Mesenchymal stem cell (in vitro differentiated cells and primary cell): ENCODE measurements around the gene SLC23A3.

Source experiments
- DNase-seq: peaks from one replicate; pipeline ENCODE4 v3.0.0-alpha.2; 2013
- H2AFZ ChIP-seq: one replicate; pipeline ENCODE4 v1.6.1; 2013; ENCODE audit warnings: low read depth, mild to moderate bottlenecking, control low read depth, inconsistent platforms, low read length, moderate library complexity
- H2AK5ac ChIP-seq: 2 replicates; pipeline ENCODE4 v1.6.1; 2013; ENCODE audit warnings: low read length, moderate library complexity, mild to moderate bottlenecking, inconsistent platforms; ENCODE audit not compliant: severe bottlenecking
- H2BK120ac ChIP-seq: one replicate; pipeline ENCODE4 v1.6.1; 2013; ENCODE audit warnings: low read depth, mild to moderate bottlenecking, inconsistent platforms, low read length, moderate library complexity
- H2BK12ac ChIP-seq, 2 experiments: one replicate each; pipeline ENCODE4 v1.6.1; 2013; ENCODE audit warnings: inconsistent platforms in 2 of 2, low read length in 2 of 2, mild to moderate bottlenecking in 2 of 2, moderate library complexity in 2 of 2, control low read depth in 1 of 2
- H2BK15ac ChIP-seq: one replicate; pipeline ENCODE4 v1.6.1; 2013; ENCODE audit warnings: mild to moderate bottlenecking, low read depth, inconsistent platforms; ENCODE audit not compliant: poor library complexity, severe bottlenecking
- H2BK5ac ChIP-seq: 2 replicates; pipeline ENCODE4 v1.6.1; 2013; ENCODE audit warnings: low read depth, mild to moderate bottlenecking, low read length, control low read depth, inconsistent platforms; ENCODE audit not compliant: poor library complexity, severe bottlenecking
- H3K14ac ChIP-seq, 2 experiments: one replicate each; pipeline ENCODE4 v1.6.1; 2013; ENCODE audit warnings: inconsistent platforms in 2 of 2, low read length in 2 of 2, control low read depth in 1 of 2, mild to moderate bottlenecking in 1 of 2, moderate library complexity in 1 of 2
- H3K18ac ChIP-seq, 2 experiments: one replicate each; pipeline ENCODE4 v1.6.1; 2013; ENCODE audit warnings: inconsistent platforms in 2 of 2, low read length in 2 of 2, control low read depth in 1 of 2, low read depth in 1 of 2, mild to moderate bottlenecking in 1 of 2
- H3K23ac ChIP-seq, 2 experiments: one replicate each; pipeline ENCODE4 v1.6.1; 2013; ENCODE audit warnings: inconsistent platforms in 2 of 2, low read length in 2 of 2, mild to moderate bottlenecking in 2 of 2, moderate library complexity in 2 of 2, control low read depth in 1 of 2
- H3K27ac ChIP-seq: 2 replicates; pipeline ENCODE4 v1.5.1; 2013; ENCODE audit warnings: mild to moderate bottlenecking, moderate library complexity, low read length, control low read depth, inconsistent platforms; ENCODE audit not compliant: poor library complexity, severe bottlenecking
- H3K27me3 ChIP-seq, 2 experiments: 2 replicates each; pipeline versions ENCODE4 v1.6.1 to v1.7.0; 2013; ENCODE audit warnings: low read length in 2 of 2, mild to moderate bottlenecking in 2 of 2, moderate library complexity in 2 of 2, control low read depth in 1 of 2, inconsistent platforms in 1 of 2; ENCODE audit not compliant: control insufficient read depth in 1 of 2, insufficient read depth in 1 of 2
- H3K36me3 ChIP-seq, 2 experiments: 2 replicates each; pipeline versions ENCODE4 v1.6.1 to v1.7.0; 2013; ENCODE audit warnings: low read length in 2 of 2, control low read depth in 1 of 2, inconsistent platforms in 1 of 2, low read depth in 1 of 2, mild to moderate bottlenecking in 1 of 2; ENCODE audit not compliant: insufficient read depth in 2 of 2, control insufficient read depth in 1 of 2
- H3K4ac ChIP-seq, 2 experiments: one replicate each; pipeline ENCODE4 v1.6.1; 2013; ENCODE audit warnings: inconsistent platforms in 2 of 2, low read length in 2 of 2, mild to moderate bottlenecking in 2 of 2, moderate library complexity in 2 of 2, control low read depth in 1 of 2, low read depth in 1 of 2
- H3K4me1 ChIP-seq: 2 replicates; pipeline ENCODE4 v1.6.1; 2013; ENCODE audit warnings: low read depth, low read length, control low read depth; ENCODE audit not compliant: control insufficient read depth, insufficient read depth
- H3K4me2 ChIP-seq: 2 replicates; pipeline ENCODE4 v1.6.1; 2013; ENCODE audit warnings: low read length, mild to moderate bottlenecking, inconsistent platforms; ENCODE audit not compliant: poor library complexity, severe bottlenecking
- H3K4me3 ChIP-seq, 2 experiments: 2 replicates each; pipeline versions ENCODE4 v1.5.1 to v1.7.0; 2013; ENCODE audit warnings: low read length in 2 of 2, mild to moderate bottlenecking in 2 of 2, control low read depth in 1 of 2, low read depth in 1 of 2; ENCODE audit not compliant: insufficient read depth in 1 of 2
- H3K79me1 ChIP-seq: replicated peaks from 2 replicates; pipeline ENCODE4 v1.6.1; 2013; ENCODE audit warnings: mild to moderate bottlenecking, control low read depth, low read length, inconsistent platforms; ENCODE audit not compliant: poor library complexity, severe bottlenecking
- H3K9ac ChIP-seq: 2 replicates; pipeline ENCODE4 v1.7.0; 2013; ENCODE audit warnings: mild to moderate bottlenecking, low read length, moderate library complexity
- H3K9me3 ChIP-seq: 2 replicates; pipeline ENCODE4 v1.7.0; 2013; ENCODE audit warnings: mild to moderate bottlenecking, low read length; ENCODE audit not compliant: control insufficient read depth
- H4K8ac ChIP-seq: one replicate; pipeline ENCODE4 v1.6.1; 2013; ENCODE audit warnings: inconsistent platforms, mild to moderate bottlenecking, low read length, moderate library complexity
- H4K91ac ChIP-seq: one replicate; pipeline ENCODE4 v1.6.1; 2013; ENCODE audit warnings: mild to moderate bottlenecking, low read length, inconsistent platforms
- WGBS: methylation state at CpG from one replicate; pipeline ENCODE4 v1.1.7; 2013; ENCODE audit warnings: mixed read lengths; 5-methylcytosine and 5-hydroxymethylcytosine counted together

SLC23A3 gene

GRCh38 chr2:219182331-219183150 is 12.7 kb upstream of the SLC23A3 start:
- no peaks in the 10 kb centered on the region for H3K27me3 ChIP-seq
- no peak overlapping the region for H3K14ac ChIP-seq
- peaks cover 44 to 72% of the 10 kb centered on the region in 2 experiments for H3K36me3 ChIP-seq
- peak overlapping the region; percentile 13 for H2BK15ac ChIP-seq
- no peak overlapping the region for H3K4me3 ChIP-seq
- no peak overlapping the region for H3K27ac ChIP-seq
- H4K8ac ChIP-seq: no peak overlapping the region
- H3K9ac ChIP-seq: peak overlapping the region; percentile 1
- no peak overlapping the region for H2BK5ac ChIP-seq
- H3K79me1 ChIP-seq: peaks cover 34% of the 10 kb centered on the region
- H3K23ac ChIP-seq: no peak overlapping the region
- no peak overlapping the region for H3K18ac ChIP-seq
- peaks cover 8% of the 10 kb centered on the region for H3K4me1 ChIP-seq
- 97% methylated on average over 5 of the region's 8 CpGs for WGBS
- H2BK12ac ChIP-seq: peak overlapping the region in 1 of 2 experiments; percentile 15
- no peaks in the 10 kb centered on the region for H3K9me3 ChIP-seq
- DNase-seq: no peak
- H2AK5ac ChIP-seq: no peak overlapping the region
- H2AFZ ChIP-seq: no peak overlapping the region
- H3K4ac ChIP-seq: no peak overlapping the region
- H3K4me2 ChIP-seq: no peak overlapping the region
- no peak overlapping the region for H2BK120ac ChIP-seq
- H4K91ac ChIP-seq: no peak overlapping the region

- H3K18ac ChIP-seq: no peak overlapping the region
- H2BK5ac ChIP-seq: no peak overlapping the region
- no peak overlapping the region for H3K9ac ChIP-seq
- no peak overlapping the region for H3K4me2 ChIP-seq
- H3K27ac ChIP-seq: no peak overlapping the region
- no peaks in the 10 kb centered on the region for H3K9me3 ChIP-seq
- peaks cover 34% of the 10 kb centered on the region for H3K79me1 ChIP-seq
- no peak overlapping the region for H3K23ac ChIP-seq
- WGBS: 94% methylated on average over 6 of the region's 6 CpGs
- H3K4me1 ChIP-seq: peaks cover 8% of the 10 kb centered on the region
- H4K91ac ChIP-seq: no peak overlapping the region
- no peak overlapping the region for H3K4ac ChIP-seq
- H3K4me3 ChIP-seq: no peak overlapping the region
- H4K8ac ChIP-seq: no peak overlapping the region
- no peak for DNase-seq
- peaks cover 44 to 67% of the 10 kb centered on the region in 2 experiments for H3K36me3 ChIP-seq
- no peak overlapping the region for H3K14ac ChIP-seq
- no peaks in the 10 kb centered on the region for H3K27me3 ChIP-seq
- no peak overlapping the region for H2AFZ ChIP-seq
- no peak overlapping the region for H2BK12ac ChIP-seq
- H2BK15ac ChIP-seq: no peak overlapping the region
- no peak overlapping the region for H2AK5ac ChIP-seq
- no peak overlapping the region for H2BK120ac ChIP-seq
Observed at GRCh38 chr2:219181531-219181930, 11.7 kb upstream of the SLC23A3 start.

- H3K79me1 ChIP-seq: peaks cover 34% of the 10 kb centered on the region
- no peaks in the 10 kb centered on the region for H3K27me3 ChIP-seq
- H3K18ac ChIP-seq: no peak overlapping the region
- H3K14ac ChIP-seq: no peak overlapping the region
- H3K9me3 ChIP-seq: no peaks in the 10 kb centered on the region
- H4K8ac ChIP-seq: no peak overlapping the region
- H3K23ac ChIP-seq: no peak overlapping the region
- no peak overlapping the region for H2AFZ ChIP-seq
- H2BK120ac ChIP-seq: no peak overlapping the region
- H2AK5ac ChIP-seq: no peak overlapping the region
- DNase-seq: no peak
- H2BK12ac ChIP-seq: no peak overlapping the region
- no peak overlapping the region for H4K91ac ChIP-seq
- peak overlapping the region in 1 of 2 experiments; percentile 6 for H3K4ac ChIP-seq
- no peak overlapping the region for H2BK15ac ChIP-seq
- peaks cover 9% of the 10 kb centered on the region for H3K4me1 ChIP-seq
- no peak overlapping the region for H3K4me3 ChIP-seq
- WGBS: 93% methylated on average over 5 of the region's 5 CpGs
- H3K9ac ChIP-seq: no peak overlapping the region
- no peak overlapping the region for H3K4me2 ChIP-seq
- H2BK5ac ChIP-seq: no peak overlapping the region
- peaks cover 44 to 65% of the 10 kb centered on the region in 2 experiments for H3K36me3 ChIP-seq
- no peak overlapping the region for H3K27ac ChIP-seq
Observed at GRCh38 chr2:219180961-219181360, 11.1 kb upstream of the SLC23A3 start.

- Histone ChIP-seq H3K27ac (no peak overlapping the region), H2BK5ac (no peak overlapping the region), H3K4me3 (peak overlapping the region in 1 of 2 experiments; percentile 99), H2AK5ac (no peak overlapping the region), H2BK120ac (no peak overlapping the region), H3K14ac (no peak overlapping the region), H3K79me1 (peaks cover 34% of the 10 kb centered on the region), H3K4me2 (no peak overlapping the region), H3K4ac (no peak overlapping the region), H3K23ac (no peak overlapping the region), H3K9ac (peak overlapping the region; percentile 99), H3K36me3 (peaks cover 46 to 58% of the 10 kb centered on the region in 2 experiments), H2AFZ (no peak overlapping the region), H4K8ac (no peak overlapping the region), H3K4me1 (peaks cover 12% of the 10 kb centered on the region), H3K27me3 (no peaks in the 10 kb centered on the region), H3K18ac (no peak overlapping the region), H4K91ac (no peak overlapping the region), H2BK15ac (no peak overlapping the region), H3K9me3 (no peaks in the 10 kb centered on the region), H2BK12ac (no peak overlapping the region)
- WGBS: over 99% methylated on average over 9 of the region's 9 CpGs
- no peak for DNase-seq
Observed at GRCh38 chr2:219179601-219180465, 10.0 kb upstream of the SLC23A3 start.
